Activated B cell treated with CpG ODN at 0.5 μM for 24 hours (primary cell): Measurements from ENCODE around the gene TMC6. TPM values are rescaled to one million over a fixed set of nuclear protein-coding genes. Genes with fewer than 3 reads are reported as not detected.

ENCODE experiments used
- ATAC-seq: fragments of 200-7000 bp; cut with Tn5 transposase; one replicate; pipeline ENCODE4 v1.10.0; 2021; ENCODE audit warnings: low read depth, mild to moderate bottlenecking, moderate library complexity
- CTCF ChIA-PET: fragments of 350-600 bp; sonication (Branson Sonifier 250); formaldehyde crosslinking; loops from one replicate; lab custom pipeline; 2021; ENCODE audit warnings: antibody characterized with exemption; lab: Charles Lee
- POLR2A ChIA-PET: fragments of 350-600 bp; sonication (Branson Sonifier 250); formaldehyde crosslinking; loops from one replicate; lab custom pipeline; 2021; ENCODE audit warnings: antibody characterized with exemption; lab: Charles Lee
- DNase-seq: peaks from one replicate; pipeline ENCODE4 v3.0.0; 2022
- H3K27ac Mint-ChIP-seq: one replicate; pipeline ENCODE4 v1.8.0; 2020; ENCODE audit warnings: mixed read lengths
- H3K27me3 Mint-ChIP-seq: one replicate; pipeline ENCODE4 v1.8.0; 2021; ENCODE audit warnings: mixed read lengths
- H3K36me3 Mint-ChIP-seq: one replicate; pipeline ENCODE4 v1.8.0; 2021; ENCODE audit warnings: low read depth, mixed read lengths
- H3K4me1 Mint-ChIP-seq: one replicate; pipeline ENCODE4 v1.8.0; 2021; ENCODE audit warnings: mixed read lengths
- H3K4me3 Mint-ChIP-seq: one replicate; pipeline ENCODE4 v1.8.0; 2020; ENCODE audit warnings: mild to moderate bottlenecking, mixed read lengths
- H3K9me3 Mint-ChIP-seq: one replicate; pipeline ENCODE4 v1.8.0; 2020; ENCODE audit warnings: mixed read lengths
- intact Hi-C: fragments of 100-400 bp; cut with micrococcal nuclease; formaldehyde crosslinking; loops from one replicate; pipeline ENCODE4 v1.15.1; 2024
- total RNA-seq: library from RNA; stranded (reverse); gene quantifications from 2 replicates; pipeline ENCODE4 v1.2.3, GENCODE V29; 2022
- TF ChIP-seq, protein P1 (sequence below): fragments of 200-600 bp; IDR thresholded peaks from one replicate; pipeline ENCODE4 v1.8.0; 2022; ENCODE audit warnings: antibody characterized with exemption, mild to moderate bottlenecking

The TMC6 gene
- total RNA-seq, 1 donor from 2014 or later, result 896 TPM

DNA sequence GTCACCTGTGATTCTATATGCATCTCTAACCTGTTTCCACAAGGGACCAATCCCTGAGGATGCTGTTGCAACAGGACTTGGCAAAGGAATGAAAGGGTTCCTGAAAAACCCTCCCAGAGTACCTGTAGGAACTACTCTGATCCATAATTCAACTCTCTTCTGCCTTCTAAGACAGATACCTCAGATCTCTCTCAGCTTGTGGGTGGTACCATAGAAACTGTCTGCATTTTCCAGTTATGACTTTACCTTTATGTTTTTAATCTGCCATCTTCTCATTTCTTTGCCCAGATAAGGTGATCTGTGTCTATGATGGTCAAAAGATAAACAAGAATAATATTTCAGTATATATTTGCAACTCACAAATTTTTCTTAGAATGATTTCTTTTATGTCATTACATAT, 65.1 kb downstream of the TMC6 start:
- ChIA-PET CTCF (no interaction called here), POLR2A (interaction anchor here (0.6 kb wide), 1 partner anchor 227 kb away, joined by 3 read pairs; no protein-coding TSS in a partner anchor)
- ATAC-seq (no peak), DNase-seq (no peak)
- Mint-ChIP-seq H3K4me1 (no peaks in the 10 kb centered on the region), H3K36me3 (peaks cover 36% of the 10 kb centered on the region), H3K27me3 (no peaks in the 10 kb centered on the region), H3K9me3 (no peaks in the 10 kb centered on the region), H3K4me3 (no peak overlapping the region), H3K27ac (no peak overlapping the region)
- intact Hi-C loops, result no loop called here
- TF ChIP-seq, protein P1, sequence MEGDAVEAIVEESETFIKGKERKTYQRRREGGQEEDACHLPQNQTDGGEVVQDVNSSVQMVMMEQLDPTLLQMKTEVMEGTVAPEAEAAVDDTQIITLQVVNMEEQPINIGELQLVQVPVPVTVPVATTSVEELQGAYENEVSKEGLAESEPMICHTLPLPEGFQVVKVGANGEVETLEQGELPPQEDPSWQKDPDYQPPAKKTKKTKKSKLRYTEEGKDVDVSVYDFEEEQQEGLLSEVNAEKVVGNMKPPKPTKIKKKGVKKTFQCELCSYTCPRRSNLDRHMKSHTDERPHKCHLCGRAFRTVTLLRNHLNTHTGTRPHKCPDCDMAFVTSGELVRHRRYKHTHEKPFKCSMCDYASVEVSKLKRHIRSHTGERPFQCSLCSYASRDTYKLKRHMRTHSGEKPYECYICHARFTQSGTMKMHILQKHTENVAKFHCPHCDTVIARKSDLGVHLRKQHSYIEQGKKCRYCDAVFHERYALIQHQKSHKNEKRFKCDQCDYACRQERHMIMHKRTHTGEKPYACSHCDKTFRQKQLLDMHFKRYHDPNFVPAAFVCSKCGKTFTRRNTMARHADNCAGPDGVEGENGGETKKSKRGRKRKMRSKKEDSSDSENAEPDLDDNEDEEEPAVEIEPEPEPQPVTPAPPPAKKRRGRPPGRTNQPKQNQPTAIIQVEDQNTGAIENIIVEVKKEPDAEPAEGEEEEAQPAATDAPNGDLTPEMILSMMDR, result no peak

DNA sequence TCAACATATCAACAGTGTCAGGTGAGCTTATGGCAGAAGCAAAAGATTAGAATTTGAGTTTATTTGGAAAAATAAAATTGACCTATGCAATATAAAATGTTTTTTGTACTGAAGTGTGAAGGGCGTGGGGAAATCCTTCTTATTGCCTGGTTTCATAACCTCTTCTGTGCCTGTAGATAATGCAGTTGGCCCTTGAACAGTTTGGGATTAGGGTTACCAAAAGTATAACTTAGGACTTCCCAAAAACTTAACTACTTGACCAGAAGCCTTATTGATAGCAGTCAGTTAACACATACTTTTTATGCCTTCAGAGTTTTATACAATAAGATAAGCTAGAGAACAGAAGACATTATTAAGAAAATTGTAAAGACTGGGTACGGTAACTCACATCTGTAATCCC, 66.0 kb downstream of the TMC6 start:
- H3K27ac Mint-ChIP-seq, result no peak overlapping the region
- intact Hi-C loops, result no loop called here
- ATAC-seq (no peak), DNase-seq (no peak)
- H3K4me1 Mint-ChIP-seq, result no peaks in the 10 kb centered on the region
- CTCF ChIA-PET, result no interaction called here
- H3K36me3 Mint-ChIP-seq, result peaks cover 28% of the 10 kb centered on the region
- POLR2A ChIA-PET, result no interaction called here
- H3K9me3 Mint-ChIP-seq, result no peaks in the 10 kb centered on the region
- H3K4me3 Mint-ChIP-seq, result no peak overlapping the region
- TF ChIP-seq, protein P1, result no peak
- H3K27me3 Mint-ChIP-seq, result no peaks in the 10 kb centered on the region

Other genes starting within 250 kb of the TMC6 start
- gene TNRC6C, start 170.1 kb downstream of the TMC6 start, total RNA-seq, result 14.4 and 24.6 TPM in 2 replicates
- gene TMC8, start 2.0 kb upstream of the TMC6 start, total RNA-seq, result 166 and 181 TPM in 2 replicates
- 5.2 and 7.1 TPM in 2 replicates for gene C17orf99, start 17.6 kb upstream of the TMC6 start, total RNA-seq
- 636 and 647 TPM in 2 replicates for gene SYNGR2, start 39.8 kb upstream of the TMC6 start, total RNA-seq
- 3.8 TPM in 2 replicates for gene TK1, start 58.3 kb upstream of the TMC6 start, total RNA-seq
- gene AFMID, start 58.6 kb upstream of the TMC6 start, total RNA-seq, result 11.2 and 15.4 TPM in 2 replicates
- 0.81 and 1.0 TPM in 2 replicates for gene BIRC5, start 85.5 kb upstream of the TMC6 start, total RNA-seq
- not detected in 2 replicates for gene TMEM235, start 102.9 kb upstream of the TMC6 start, total RNA-seq
- 79.9 and 80.9 TPM in 2 replicates for gene SOCS3, start 231.3 kb upstream of the TMC6 start, total RNA-seq
- gene PGS1, start 249.9 kb upstream of the TMC6 start, total RNA-seq, result 55.2 and 76.1 TPM in 2 replicates